ENCODE measurements around the gene SHC4. TPM values are rescaled to one million over a fixed set of nuclear protein-coding genes. Genes with fewer than 3 reads are reported as not detected.

The SHC4 gene
- total RNA-seq, 2 experiments from 2014 or later, result 0.41 to 1.3 TPM

DNA sequence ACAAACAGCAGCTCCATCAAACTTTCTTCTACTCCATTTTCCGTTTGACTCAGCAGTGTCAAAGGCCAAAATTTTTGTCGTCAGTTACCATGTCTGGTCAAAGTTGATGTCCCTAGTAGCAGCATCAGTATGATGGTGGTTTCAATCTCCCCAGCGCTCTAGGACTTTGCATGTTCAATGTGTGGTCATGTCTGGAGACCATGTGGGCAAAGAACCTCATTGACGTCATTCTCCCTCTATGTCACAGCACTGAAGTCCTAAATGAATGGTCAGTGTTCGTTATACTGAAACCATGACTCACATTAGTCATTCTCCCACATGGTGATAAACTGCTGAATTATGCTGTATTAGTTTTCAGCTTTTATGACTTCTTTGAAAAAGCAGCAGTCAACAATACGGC, 23.2 kb downstream of the SHC4 start:
- Histone ChIP-seq H3K4me2 (ENCODE audit: low read length) (no peak overlapping the region), H3K4me1 (ENCODE audit: insufficient read depth, low read length, poor library complexity, severe bottlenecking) (no peaks in the 10 kb centered on the region), H4K20me1 (ENCODE audit: insufficient read depth, low read length) (no peaks in the 10 kb centered on the region), H3K4me3 (ENCODE audit: low read depth, low read length, poor library complexity, severe bottlenecking) (no peak overlapping the region), H3K9me2 (ENCODE audit: insufficient read depth, low read length) (no peaks in the 10 kb centered on the region), H3K9me3 (ENCODE audit: low read length) (no peaks in the 10 kb centered on the region), H2AFZ (ENCODE audit: low read length) (no peak overlapping the region), H3K36me3 (ENCODE audit: insufficient read depth, low read length) (no peaks in the 10 kb centered on the region), H3K27ac (ENCODE audit: low read depth, low read length, poor library complexity, severe bottlenecking) (no peak overlapping the region), H3K79me2 (ENCODE audit: insufficient read depth, low read depth, low read length) (no peaks in the 10 kb centered on the region)
- BruUV-seq (replicated peaks), result no TSS peak
- no peak for DNase-seq (ENCODE audit: low spot score)
- TF ChIP-seq, protein P1, sequence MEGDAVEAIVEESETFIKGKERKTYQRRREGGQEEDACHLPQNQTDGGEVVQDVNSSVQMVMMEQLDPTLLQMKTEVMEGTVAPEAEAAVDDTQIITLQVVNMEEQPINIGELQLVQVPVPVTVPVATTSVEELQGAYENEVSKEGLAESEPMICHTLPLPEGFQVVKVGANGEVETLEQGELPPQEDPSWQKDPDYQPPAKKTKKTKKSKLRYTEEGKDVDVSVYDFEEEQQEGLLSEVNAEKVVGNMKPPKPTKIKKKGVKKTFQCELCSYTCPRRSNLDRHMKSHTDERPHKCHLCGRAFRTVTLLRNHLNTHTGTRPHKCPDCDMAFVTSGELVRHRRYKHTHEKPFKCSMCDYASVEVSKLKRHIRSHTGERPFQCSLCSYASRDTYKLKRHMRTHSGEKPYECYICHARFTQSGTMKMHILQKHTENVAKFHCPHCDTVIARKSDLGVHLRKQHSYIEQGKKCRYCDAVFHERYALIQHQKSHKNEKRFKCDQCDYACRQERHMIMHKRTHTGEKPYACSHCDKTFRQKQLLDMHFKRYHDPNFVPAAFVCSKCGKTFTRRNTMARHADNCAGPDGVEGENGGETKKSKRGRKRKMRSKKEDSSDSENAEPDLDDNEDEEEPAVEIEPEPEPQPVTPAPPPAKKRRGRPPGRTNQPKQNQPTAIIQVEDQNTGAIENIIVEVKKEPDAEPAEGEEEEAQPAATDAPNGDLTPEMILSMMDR (conservative IDR thresholded peaks at IDR 0.05; ENCODE audit: low read length), result no peak
- TF ChIP-seq EZH2phosphoT487 (IDR thresholded peaks at IDR 0.05; ENCODE audit: borderline replicate concordance, low read depth, low read length), result no peak
- POLR2A ChIA-PET, result no interaction called here
- CTCF ChIA-PET (ENCODE audit: unreplicated experiment), result no interaction called here
- intact Hi-C loops (cut with micrococcal nuclease; ENCODE audit: unreplicated experiment), result no loop called here

DNA sequence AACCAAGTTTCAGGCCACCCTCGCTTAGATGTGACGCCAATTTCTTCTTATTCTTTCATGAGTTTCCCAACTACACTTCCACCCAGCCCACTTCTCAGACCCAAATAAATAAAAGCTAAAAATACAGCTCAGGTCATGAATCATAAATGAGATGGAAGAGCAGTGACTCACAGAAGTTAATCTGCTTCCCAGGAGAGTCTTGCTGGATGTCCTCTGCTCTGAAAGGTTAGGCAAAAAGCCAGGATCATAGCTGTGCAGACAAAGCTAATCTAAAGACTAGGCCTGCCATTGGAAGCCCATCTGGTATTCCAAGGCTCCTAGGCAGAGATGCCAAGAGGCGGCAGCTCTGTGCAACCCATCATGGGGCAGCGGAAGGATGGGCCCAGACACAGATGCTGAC, 24.1 kb downstream of the SHC4 start:
- TF ChIP-seq, protein P1 (conservative IDR thresholded peaks at IDR 0.05; ENCODE audit: low read length), result no peak
- TF ChIP-seq EZH2phosphoT487 (IDR thresholded peaks at IDR 0.05; ENCODE audit: borderline replicate concordance, low read depth, low read length), result no peak
- Histone ChIP-seq H3K36me3 (ENCODE audit: insufficient read depth, low read length) (no peaks in the 10 kb centered on the region), H2AFZ (ENCODE audit: low read length) (no peak overlapping the region), H3K79me2 (ENCODE audit: insufficient read depth, low read depth, low read length) (no peaks in the 10 kb centered on the region), H3K27ac (ENCODE audit: low read depth, low read length, poor library complexity, severe bottlenecking) (no peak overlapping the region), H3K9me3 (ENCODE audit: low read length) (no peaks in the 10 kb centered on the region), H4K20me1 (ENCODE audit: insufficient read depth, low read length) (no peaks in the 10 kb centered on the region), H3K4me3 (ENCODE audit: low read depth, low read length, poor library complexity, severe bottlenecking) (no peak overlapping the region), H3K9me2 (ENCODE audit: insufficient read depth, low read length) (no peaks in the 10 kb centered on the region), H3K4me1 (ENCODE audit: insufficient read depth, low read length, poor library complexity, severe bottlenecking) (no peaks in the 10 kb centered on the region), H3K4me2 (ENCODE audit: low read length) (no peak overlapping the region)
- no TSS peak for BruUV-seq (replicated peaks)
- ChIA-PET CTCF (ENCODE audit: unreplicated experiment) (no interaction called here), POLR2A (interaction anchor here (0.6 kb wide), 1 partner anchor 20 kb away, joined by 3 read pairs; no protein-coding TSS in a partner anchor)
- intact Hi-C loops (cut with micrococcal nuclease; ENCODE audit: unreplicated experiment), result no loop called here
- no peak for DNase-seq (ENCODE audit: low spot score)

DNA sequence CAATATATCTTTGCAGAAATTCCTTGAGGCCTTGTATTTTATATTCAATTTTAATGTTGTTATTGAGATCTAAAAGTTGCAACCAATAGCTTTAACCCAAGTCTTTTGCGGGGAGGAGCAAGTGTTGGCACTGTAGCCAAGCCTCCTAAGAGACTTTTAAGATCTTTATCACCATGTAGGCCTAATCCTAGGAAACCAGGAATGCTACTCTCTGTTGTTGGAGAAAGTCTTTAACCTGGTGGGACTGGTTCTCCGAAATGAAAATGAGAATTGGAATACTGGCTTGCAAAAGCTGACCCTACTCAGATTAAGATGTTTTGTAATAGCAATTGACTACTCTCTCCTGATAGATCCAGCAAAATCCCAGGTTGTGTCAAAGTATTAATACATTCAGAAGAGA, 25.8 kb downstream of the SHC4 start:
- Histone ChIP-seq H2AFZ (ENCODE audit: low read length) (no peak overlapping the region), H3K27ac (ENCODE audit: low read depth, low read length, poor library complexity, severe bottlenecking) (no peak overlapping the region), H3K36me3 (ENCODE audit: insufficient read depth, low read length) (no peaks in the 10 kb centered on the region), H3K4me3 (ENCODE audit: low read depth, low read length, poor library complexity, severe bottlenecking) (no peak overlapping the region), H3K4me2 (ENCODE audit: low read length) (no peak overlapping the region), H4K20me1 (ENCODE audit: insufficient read depth, low read length) (no peaks in the 10 kb centered on the region), H3K9me2 (ENCODE audit: insufficient read depth, low read length) (no peaks in the 10 kb centered on the region), H3K9me3 (ENCODE audit: low read length) (no peaks in the 10 kb centered on the region), H3K4me1 (ENCODE audit: insufficient read depth, low read length, poor library complexity, severe bottlenecking) (no peaks in the 10 kb centered on the region), H3K79me2 (ENCODE audit: insufficient read depth, low read depth, low read length) (no peaks in the 10 kb centered on the region)
- DNase-seq (ENCODE audit: low spot score), result no peak
- BruUV-seq (replicated peaks), result no TSS peak
- POLR2A ChIA-PET, result no interaction called here
- CTCF ChIA-PET (ENCODE audit: unreplicated experiment), result no interaction called here
- intact Hi-C loops (cut with micrococcal nuclease; ENCODE audit: unreplicated experiment), result no loop called here
- no peak for TF ChIP-seq EZH2phosphoT487 (IDR thresholded peaks at IDR 0.05; ENCODE audit: borderline replicate concordance, low read depth, low read length)
- TF ChIP-seq, protein P1 (conservative IDR thresholded peaks at IDR 0.05; ENCODE audit: low read length), result no peak

Measured in OCI-LY7 (cell line).